HEK293 (cell line): ENCODE measurements around the gene REX1BD.
A peak's percentile ranks its signal among the peaks of the same experiment; 100 is the strongest.

ENCODE experiments used
- GLI4 ChIP-seq: fragments of 450-650 bp; formaldehyde crosslinking; IDR thresholded peaks from 2 replicates; pipeline ENCODE4 v1.5.1; 2016; ENCODE audit warnings: missing biosample characterization, missing genetic modification characterization
- GLIS1 ChIP-seq: fragments of 450-650 bp; formaldehyde crosslinking; IDR thresholded peaks from 2 replicates; pipeline ENCODE4 v1.5.1; 2016; ENCODE audit warnings: missing biosample characterization, missing genetic modification characterization
- GLIS2 ChIP-seq: fragments of 450-650 bp; formaldehyde crosslinking; IDR thresholded peaks from 2 replicates; pipeline ENCODE4 v1.5.1; 2016; ENCODE audit warnings: missing biosample characterization, missing genetic modification characterization
- HIC1 ChIP-seq: fragments of 450-650 bp; formaldehyde crosslinking; IDR thresholded peaks from 2 replicates; pipeline ENCODE4 v1.5.1; 2016; ENCODE audit warnings: missing biosample characterization, missing genetic modification characterization
- KLF1 ChIP-seq: fragments of 450-650 bp; formaldehyde crosslinking; IDR thresholded peaks from 2 replicates; pipeline ENCODE4 v1.5.1; 2016; ENCODE audit warnings: missing biosample characterization, missing genetic modification characterization
- KLF16 ChIP-seq: fragments of 450-650 bp; formaldehyde crosslinking; IDR thresholded peaks from 2 replicates; pipeline ENCODE4 v1.5.1; 2017; ENCODE audit warnings: missing biosample characterization, missing genetic modification characterization
- KLF17 ChIP-seq: fragments of 450-650 bp; formaldehyde crosslinking; IDR thresholded peaks from 2 replicates; pipeline ENCODE4 v1.5.1; 2016; ENCODE audit warnings: missing biosample characterization, missing genetic modification characterization
- KLF8 ChIP-seq: fragments of 450-650 bp; formaldehyde crosslinking; IDR thresholded peaks from 2 replicates; pipeline ENCODE4 v1.5.1; 2016; ENCODE audit warnings: missing biosample characterization, missing genetic modification characterization
- MZF1 ChIP-seq: fragments of 450-650 bp; formaldehyde crosslinking; IDR thresholded peaks from 2 replicates; pipeline ENCODE4 v1.5.1; 2017; ENCODE audit warnings: missing biosample characterization, missing genetic modification characterization, borderline replicate concordance
- PRDM1 ChIP-seq: fragments of 450-650 bp; formaldehyde crosslinking; IDR thresholded peaks from 2 replicates; pipeline ENCODE4; 2016; ENCODE audit warnings: missing biosample characterization, missing genetic modification characterization
- SCRT2 ChIP-seq: fragments of 450-650 bp; formaldehyde crosslinking; IDR thresholded peaks from 2 replicates; pipeline ENCODE4 v1.5.1; 2016; ENCODE audit warnings: missing biosample characterization, missing genetic modification characterization
- SP2 ChIP-seq: fragments of 450-650 bp; formaldehyde crosslinking; IDR thresholded peaks from 2 replicates; pipeline ENCODE4 v1.5.1; 2016; ENCODE audit warnings: missing biosample characterization, missing genetic modification characterization
- ZBTB1 ChIP-seq: fragments of 450-650 bp; formaldehyde crosslinking; IDR thresholded peaks from 2 replicates; pipeline ENCODE4 v1.5.1; 2016; ENCODE audit warnings: missing biosample characterization, missing genetic modification characterization
- ZBTB10 ChIP-seq: fragments of 450-650 bp; formaldehyde crosslinking; IDR thresholded peaks from 2 replicates; pipeline ENCODE4 v1.5.1; 2016; ENCODE audit warnings: missing biosample characterization, missing genetic modification characterization
- ZBTB20 ChIP-seq: fragments of 450-650 bp; formaldehyde crosslinking; IDR thresholded peaks from 2 replicates; pipeline ENCODE4 v1.5.1; 2016; ENCODE audit warnings: missing biosample characterization, missing genetic modification characterization
- ZBTB21 ChIP-seq: fragments of 450-650 bp; formaldehyde crosslinking; IDR thresholded peaks from 2 replicates; pipeline ENCODE4 v1.5.1; 2017; ENCODE audit warnings: missing biosample characterization, missing genetic modification characterization
- ZBTB48 ChIP-seq: fragments of 450-650 bp; formaldehyde crosslinking; IDR thresholded peaks from 2 replicates; pipeline ENCODE4 v1.5.1; 2016; ENCODE audit warnings: missing biosample characterization, missing genetic modification characterization
- ZBTB7A ChIP-seq: fragments of 450-650 bp; formaldehyde crosslinking; IDR thresholded peaks from 2 replicates; pipeline ENCODE4 v1.5.1; 2016; ENCODE audit warnings: low read depth, missing biosample characterization, missing genetic modification characterization
- ZNF335 ChIP-seq: fragments of 450-650 bp; formaldehyde crosslinking; conservative IDR thresholded peaks from 2 replicates; pipeline ENCODE4 v1.5.1; 2016; ENCODE audit warnings: missing biosample characterization, missing genetic modification characterization
- ZNF341 ChIP-seq: fragments of 450-650 bp; formaldehyde crosslinking; IDR thresholded peaks from 2 replicates; pipeline ENCODE4; 2016; ENCODE audit warnings: low read depth, missing biosample characterization, missing genetic modification characterization
- ZNF366 ChIP-seq: fragments of 450-650 bp; formaldehyde crosslinking; conservative IDR thresholded peaks from 2 replicates; pipeline ENCODE4 v1.5.1; 2016; ENCODE audit warnings: missing biosample characterization, missing genetic modification characterization
- ZNF391 ChIP-seq: fragments of 450-650 bp; formaldehyde crosslinking; IDR thresholded peaks from 2 replicates; pipeline ENCODE4 v1.5.1; 2016; ENCODE audit warnings: low read depth, missing biosample characterization, missing genetic modification characterization, borderline replicate concordance
- ZNF600 ChIP-seq: fragments of 450-650 bp; formaldehyde crosslinking; IDR thresholded peaks from 2 replicates; pipeline ENCODE4 v1.5.1; 2016; ENCODE audit warnings: missing biosample characterization, missing genetic modification characterization
- ZNF623 ChIP-seq: fragments of 450-650 bp; formaldehyde crosslinking; IDR thresholded peaks from 2 replicates; pipeline ENCODE4 v1.5.1; 2016; ENCODE audit warnings: missing biosample characterization, missing genetic modification characterization
- ZNF629 ChIP-seq: fragments of 450-650 bp; formaldehyde crosslinking; IDR thresholded peaks from 2 replicates; pipeline ENCODE4 v1.5.1; 2017; ENCODE audit warnings: missing biosample characterization, missing genetic modification characterization
- ZNF777 ChIP-seq: fragments of 450-650 bp; formaldehyde crosslinking; IDR thresholded peaks from 2 replicates; pipeline ENCODE4 v1.5.1; 2017; ENCODE audit warnings: missing biosample characterization, missing genetic modification characterization, borderline replicate concordance
- TF ChIP-seq, protein P1 (sequence below): fragments of 450-650 bp; formaldehyde crosslinking; IDR thresholded peaks from 2 replicates; pipeline ENCODE4 v1.5.1; 2017; ENCODE audit warnings: missing biosample characterization, missing genetic modification characterization
- TF ChIP-seq, protein P2 (sequence below): fragments of 450-650 bp; formaldehyde crosslinking; IDR thresholded peaks from 2 replicates; pipeline ENCODE4 v1.5.1; 2016; ENCODE audit warnings: missing biosample characterization, missing genetic modification characterization
- TF ChIP-seq, protein P3 (sequence below): fragments of 450-650 bp; formaldehyde crosslinking; IDR thresholded peaks from 2 replicates; pipeline ENCODE4 v1.5.1; 2016; ENCODE audit warnings: missing biosample characterization, missing genetic modification characterization

REX1BD gene

DNA sequence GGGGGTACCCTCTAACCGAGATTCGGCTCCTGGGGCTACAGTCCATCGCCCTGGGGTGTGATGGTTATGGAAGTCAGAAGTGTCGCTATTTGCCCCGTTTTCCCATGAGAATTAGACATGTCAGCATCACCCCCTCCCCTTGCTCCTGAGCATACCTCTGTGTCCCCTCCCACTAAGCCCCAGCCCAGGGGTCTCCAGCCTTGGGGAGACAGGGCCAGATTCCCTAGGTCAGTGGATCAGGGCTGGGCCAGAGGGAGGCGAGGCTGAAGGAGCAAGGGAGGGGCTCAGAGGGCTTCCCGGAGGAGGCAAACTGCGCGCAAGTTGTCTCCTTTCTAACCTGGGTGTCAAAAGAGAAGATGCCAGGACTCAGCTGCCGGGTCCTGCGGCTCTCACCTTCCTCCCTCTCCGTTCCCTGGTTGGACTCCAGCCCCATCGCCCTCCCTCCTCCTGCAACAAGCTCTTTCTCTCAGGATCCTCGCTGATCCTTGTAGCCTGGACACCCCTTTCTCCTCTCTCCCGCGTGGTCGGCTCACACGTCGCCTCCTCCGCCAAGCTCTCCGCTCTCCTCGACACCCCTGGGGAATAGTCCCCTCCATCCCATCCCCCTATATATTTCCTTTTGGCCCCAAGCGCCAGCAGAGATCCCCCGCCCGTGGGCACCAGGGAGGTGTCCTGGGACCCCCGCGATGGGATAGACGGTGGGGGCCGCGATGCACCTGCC lies 23.6 kb downstream of the REX1BD start (continued):
- peak; percentile 35; the same call in 1 of the 2 replicates for TF ChIP-seq SP2 (tag by site-specific recombination)
- peak; percentile 72 for TF ChIP-seq ZNF366 (tag by site-specific recombination)
- peak; percentile 73; the same call in 1 of the 2 replicates for TF ChIP-seq KLF17 (tag by site-specific recombination)
- 0 out of 2 replicates have a peak, but pooled peaks have one; percentile 43 for TF ChIP-seq ZNF777 (tag by site-specific recombination)
- peak; percentile 72 for TF ChIP-seq PRDM1 (tag by site-specific recombination)
- peak; percentile 64; the same call in 1 of the 2 replicates for TF ChIP-seq ZBTB1 (tag by site-specific recombination)
- TF ChIP-seq, protein P1, sequence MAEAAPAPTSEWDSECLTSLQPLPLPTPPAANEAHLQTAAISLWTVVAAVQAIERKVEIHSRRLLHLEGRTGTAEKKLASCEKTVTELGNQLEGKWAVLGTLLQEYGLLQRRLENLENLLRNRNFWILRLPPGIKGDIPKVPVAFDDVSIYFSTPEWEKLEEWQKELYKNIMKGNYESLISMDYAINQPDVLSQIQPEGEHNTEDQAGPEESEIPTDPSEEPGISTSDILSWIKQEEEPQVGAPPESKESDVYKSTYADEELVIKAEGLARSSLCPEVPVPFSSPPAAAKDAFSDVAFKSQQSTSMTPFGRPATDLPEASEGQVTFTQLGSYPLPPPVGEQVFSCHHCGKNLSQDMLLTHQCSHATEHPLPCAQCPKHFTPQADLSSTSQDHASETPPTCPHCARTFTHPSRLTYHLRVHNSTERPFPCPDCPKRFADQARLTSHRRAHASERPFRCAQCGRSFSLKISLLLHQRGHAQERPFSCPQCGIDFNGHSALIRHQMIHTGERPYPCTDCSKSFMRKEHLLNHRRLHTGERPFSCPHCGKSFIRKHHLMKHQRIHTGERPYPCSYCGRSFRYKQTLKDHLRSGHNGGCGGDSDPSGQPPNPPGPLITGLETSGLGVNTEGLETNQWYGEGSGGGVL (tag by site-specific recombination) = peak; percentile 29; the same call in 1 of the 2 replicates
- peak; percentile 47; the same call in 1 of the 2 replicates for TF ChIP-seq ZBTB7A
- 0 out of 2 replicates have a peak, but pooled peaks have one; percentile 28 for TF ChIP-seq ZBTB21 (tag by site-specific recombination)
- peak; percentile 18; the same call in 1 of the 2 replicates for TF ChIP-seq KLF1 (tag by site-specific recombination)
- TF ChIP-seq ZBTB10 = peak; percentile 79; the same call in 1 of the 2 replicates
- TF ChIP-seq ZNF629 (tag by site-specific recombination) = peak; percentile 53; the same call in 1 of the 2 replicates
- peak; percentile 36; the same call in 1 of the 2 replicates for TF ChIP-seq HIC1 (tag by site-specific recombination)
- peak; percentile 30; the same call in 1 of the 2 replicates for TF ChIP-seq KLF16 (tag by site-specific recombination)
- no peak for TF ChIP-seq ZNF623
- TF ChIP-seq GLIS1 = peak; percentile 94
- TF ChIP-seq ZBTB20 (tag by site-specific recombination) = peak; percentile 50; the same call in 1 of the 2 replicates
- peak; percentile 82 for TF ChIP-seq ZNF335 (tag by site-specific recombination)
- TF ChIP-seq, protein P2, sequence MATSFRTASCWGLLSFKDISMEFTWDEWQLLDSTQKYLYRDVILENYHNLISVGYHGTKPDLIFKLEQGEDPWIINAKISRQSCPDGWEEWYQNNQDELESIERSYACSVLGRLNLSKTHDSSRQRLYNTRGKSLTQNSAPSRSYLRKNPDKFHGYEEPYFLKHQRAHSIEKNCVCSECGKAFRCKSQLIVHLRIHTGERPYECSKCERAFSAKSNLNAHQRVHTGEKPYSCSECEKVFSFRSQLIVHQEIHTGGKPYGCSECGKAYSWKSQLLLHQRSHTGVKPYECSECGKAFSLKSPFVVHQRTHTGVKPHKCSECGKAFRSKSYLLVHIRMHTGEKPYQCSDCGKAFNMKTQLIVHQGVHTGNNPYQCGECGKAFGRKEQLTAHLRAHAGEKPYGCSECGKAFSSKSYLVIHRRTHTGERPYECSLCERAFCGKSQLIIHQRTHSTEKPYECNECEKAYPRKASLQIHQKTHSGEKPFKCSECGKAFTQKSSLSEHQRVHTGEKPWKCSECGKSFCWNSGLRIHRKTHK (tag by site-specific recombination) = no peak
- TF ChIP-seq, protein P3, sequence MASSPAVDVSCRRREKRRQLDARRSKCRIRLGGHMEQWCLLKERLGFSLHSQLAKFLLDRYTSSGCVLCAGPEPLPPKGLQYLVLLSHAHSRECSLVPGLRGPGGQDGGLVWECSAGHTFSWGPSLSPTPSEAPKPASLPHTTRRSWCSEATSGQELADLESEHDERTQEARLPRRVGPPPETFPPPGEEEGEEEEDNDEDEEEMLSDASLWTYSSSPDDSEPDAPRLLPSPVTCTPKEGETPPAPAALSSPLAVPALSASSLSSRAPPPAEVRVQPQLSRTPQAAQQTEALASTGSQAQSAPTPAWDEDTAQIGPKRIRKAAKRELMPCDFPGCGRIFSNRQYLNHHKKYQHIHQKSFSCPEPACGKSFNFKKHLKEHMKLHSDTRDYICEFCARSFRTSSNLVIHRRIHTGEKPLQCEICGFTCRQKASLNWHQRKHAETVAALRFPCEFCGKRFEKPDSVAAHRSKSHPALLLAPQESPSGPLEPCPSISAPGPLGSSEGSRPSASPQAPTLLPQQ (tag by site-specific recombination) = peak; percentile 57
- peak; percentile 60; the same call in 1 of the 2 replicates for TF ChIP-seq ZNF391 (tag by site-specific recombination)
- TF ChIP-seq GLIS2 (tag by site-specific recombination) = peak; percentile 60
- peak; percentile 48; the same call in 1 of the 2 replicates for TF ChIP-seq ZNF600 (tag by site-specific recombination)
- no peak; the same call in 1 of the 2 replicates for TF ChIP-seq MZF1 (tag by site-specific recombination)
- TF ChIP-seq ZBTB48 (tag by site-specific recombination) = peak; percentile 38; the same call in 1 of the 2 replicates
- TF ChIP-seq KLF8 (tag by site-specific recombination) = peak; percentile 72
- TF ChIP-seq SCRT2 (tag by site-specific recombination) = peak; percentile 46
- peak; percentile 49 for TF ChIP-seq ZNF341 (tag by site-specific recombination)
- 0 out of 2 replicates have a peak, but pooled peaks have one; percentile 25 for TF ChIP-seq GLI4 (tag by site-specific recombination)
